Uterus (tissue), 4 donors: ENCODE results near the gene PRR19. TPM values are rescaled to one million over a fixed set of nuclear protein-coding genes. Genes with fewer than 3 reads are reported as not detected.

Source experiments
- DNase-seq, 2 donors: peaks; one replicate each; pipeline ENCODE4 v3.0.0-alpha.2; 2019 to 2020
- H3K27ac ChIP-seq, 2 donors: fragments of 200-600 bp; sonication (generic); 1 replicate in 1 of 2; 2 replicates in 1 of 2; pipeline ENCODE4 v1.5.1; 2016 to 2018
- H3K27me3 ChIP-seq, 2 donors: fragments of 200-600 bp; sonication (generic); one replicate each; pipeline ENCODE4 v1.5.1; 2018 to 2019; ENCODE audit warnings: control low read depth in 1 of 2
- H3K36me3 ChIP-seq, 2 donors: fragments of 200-600 bp; sonication (generic); one replicate each; pipeline ENCODE4 v1.5.1; 2019; ENCODE audit warnings: control low read depth in 1 of 2
- H3K4me1 ChIP-seq, 2 donors: fragments of 200-600 bp; sonication (generic); one replicate each; pipeline ENCODE4 v1.5.1; 2018 to 2019; ENCODE audit warnings: control low read depth in 1 of 2
- H3K4me3 ChIP-seq, 2 donors: fragments of 200-600 bp; sonication (generic); 1 replicate in 1 of 2; 2 replicates in 1 of 2; pipeline ENCODE4 v1.5.1; 2018 to 2019; ENCODE audit warnings: mild to moderate bottlenecking in 1 of 2
- H3K9me3 ChIP-seq, 2 donors: fragments of 200-600 bp; sonication (generic); one replicate each; pipeline ENCODE4 v1.5.1; 2019; ENCODE audit warnings: control low read depth in 1 of 2
- CTCF ChIP-seq, 4 experiments: fragments of 200-600 bp in 2 of 4; fragments of 450-650 bp in 2 of 4; sonication (generic) in 2 of 4; IDR thresholded peaks; one replicate each; pipeline ENCODE4 v1.5.1; 2016 to 2019; ENCODE audit warnings: antibody characterized with exemption in 4 of 4, mild to moderate bottlenecking in 2 of 4, moderate library complexity in 1 of 4
- POLR2A ChIP-seq, 2 donors: fragments of 450-650 bp; IDR thresholded peaks; one replicate each; pipeline ENCODE4 v1.6.1; 2016; ENCODE audit warnings: antibody characterized with exemption in 2 of 2, mild to moderate bottlenecking in 1 of 2, moderate library complexity in 1 of 2
- intact Hi-C: fragments of 100-400 bp; cut with DNase I; formaldehyde crosslinking; loops from one replicate; pipeline ENCODE4 v1.15.1; 2023; ENCODE audit warnings: low total_unique reads
- total RNA-seq, 4 donors: library from RNA; depleted of rRNA in 3 of 4; stranded (reverse); fragments of >200 nt in 3 of 4; gene quantifications; one replicate each; pipeline versions ENCODE4 v1.1.0 to v1.2.4, GENCODE V29; 2014 to 2023
- donor health status: DM: yes; HTN: yes; CAD: no.

PRR19 gene
- total RNA-seq, 4 donors from 2014 or later, result 0.14 TPM; not detected in 3

- H3K36me3 ChIP-seq, result no peaks in the 10 kb centered on the region
- H3K4me1 ChIP-seq, result peaks cover 6 to 55% of the 10 kb centered on the region in 2 donors
- DNase-seq, result peak; percentile 96 to 97
- intact Hi-C loops, result no loop called here
- peak overlapping the region; percentile 47 to 53 for H3K4me3 ChIP-seq
- no peaks in the 10 kb centered on the region for H3K9me3 ChIP-seq
- no peaks in the 10 kb centered on the region for H3K27me3 ChIP-seq
- H3K27ac ChIP-seq, result peak overlapping the region; percentile 97
- TF ChIP-seq CTCF (IDR thresholded peaks at IDR 0.05) (peak in 2 of 4 experiments; percentile 12 to 15), POLR2A (IDR thresholded peaks at IDR 0.05) (peak; percentile 63 to 83)
Measured at GRCh38 chr19:42283188-42284065, 18.5 kb upstream of the PRR19 start.

GRCh38 chr19:42284066-42284501, 17.8 kb upstream of the PRR19 start:
- DNase-seq, result peak; percentile 77 to 87
- intact Hi-C loops, result no loop called here
- TF ChIP-seq POLR2A (IDR thresholded peaks at IDR 0.05) (peak; percentile 48 to 84), CTCF (IDR thresholded peaks at IDR 0.05) (no peak)
- Histone ChIP-seq H3K4me1 (peaks cover 6 to 48% of the 10 kb centered on the region in 2 donors), H3K36me3 (no peaks in the 10 kb centered on the region), H3K4me3 (peak overlapping the region; percentile 47 to 53), H3K27me3 (no peaks in the 10 kb centered on the region), H3K27ac (peak overlapping the region; percentile 97), H3K9me3 (no peaks in the 10 kb centered on the region)

GRCh38 chr19:42284591-42285341, 17.2 kb upstream of the PRR19 start:
- intact Hi-C loops, result no loop called here
- Histone ChIP-seq H3K27ac (peak overlapping the region; percentile 91 to 97), H3K27me3 (no peaks in the 10 kb centered on the region), H3K4me1 (peaks cover 6 to 43% of the 10 kb centered on the region in 2 donors), H3K36me3 (no peaks in the 10 kb centered on the region), H3K9me3 (no peaks in the 10 kb centered on the region), H3K4me3 (peak overlapping the region; percentile 56 to 74)
- peak; percentile 49 to 54 for DNase-seq
- TF ChIP-seq POLR2A (IDR thresholded peaks at IDR 0.05), result no peak
- TF ChIP-seq CTCF (IDR thresholded peaks at IDR 0.05), result no peak

GRCh38 chr19:42285541-42285941, 16.4 kb upstream of the PRR19 start:
- DNase-seq, result peak in 1 of 2 donors; percentile 36
- TF ChIP-seq CTCF (IDR thresholded peaks at IDR 0.05), result no peak
- TF ChIP-seq POLR2A (IDR thresholded peaks at IDR 0.05), result no peak
- Histone ChIP-seq H3K27ac (peak overlapping the region; percentile 91 to 97), H3K27me3 (no peaks in the 10 kb centered on the region), H3K4me3 (peak overlapping the region in 1 of 2 donors; percentile 74), H3K9me3 (no peaks in the 10 kb centered on the region), H3K36me3 (no peaks in the 10 kb centered on the region), H3K4me1 (peaks cover 6 to 43% of the 10 kb centered on the region in 2 donors)
- intact Hi-C loops, result no loop called here
